ENCODE results near the gene SHLD1.

Gene SHLD1

GRCh38 chr20:5880326-5880725 lies 130.1 kb downstream of the SHLD1 start:
- Histone ChIP-seq H3K27me3 (ENCODE audit: insufficient read depth, low read length, poor library complexity) (peaks cover 14% of the 10 kb centered on the region), H3K4me2 (ENCODE audit: insufficient read depth, low read length) (no peak overlapping the region), H3K36me3 (ENCODE audit: insufficient read depth, low read length) (no peaks in the 10 kb centered on the region), H3K27ac (ENCODE audit: low read length) (no peak overlapping the region), H3K79me2 (ENCODE audit: insufficient read depth, low read length) (no peaks in the 10 kb centered on the region), H3K9me3 (ENCODE audit: insufficient read depth, low read length, severe bottlenecking) (no peaks in the 10 kb centered on the region), H3K4me3 (ENCODE audit: low read depth in 1 of 2, low read length in 2 of 2) (no peak overlapping the region), H4K20me1 (ENCODE audit: insufficient read depth, low read length) (no peaks in the 10 kb centered on the region), H2AFZ (ENCODE audit: low read depth, low read length) (no peak overlapping the region), H3K9ac (ENCODE audit: low read depth, low read length) (no peak overlapping the region), H3K4me1 (ENCODE audit: insufficient read depth, low read length) (no peaks in the 10 kb centered on the region)
- no peak for TF ChIP-seq EZH2 (IDR thresholded peaks at IDR 0.05; ENCODE audit: borderline replicate concordance, low read depth, low read length, severe bottlenecking)
- no peak for TF ChIP-seq CTCF (IDR thresholded peaks at IDR 0.05; ENCODE audit: borderline replicate concordance, extremely low read depth, low read length, poor library complexity, severe bottlenecking)
- DNase-seq (no peak), ATAC-seq (ENCODE audit: insufficient read depth, low read depth) (no peak)

DNA sequence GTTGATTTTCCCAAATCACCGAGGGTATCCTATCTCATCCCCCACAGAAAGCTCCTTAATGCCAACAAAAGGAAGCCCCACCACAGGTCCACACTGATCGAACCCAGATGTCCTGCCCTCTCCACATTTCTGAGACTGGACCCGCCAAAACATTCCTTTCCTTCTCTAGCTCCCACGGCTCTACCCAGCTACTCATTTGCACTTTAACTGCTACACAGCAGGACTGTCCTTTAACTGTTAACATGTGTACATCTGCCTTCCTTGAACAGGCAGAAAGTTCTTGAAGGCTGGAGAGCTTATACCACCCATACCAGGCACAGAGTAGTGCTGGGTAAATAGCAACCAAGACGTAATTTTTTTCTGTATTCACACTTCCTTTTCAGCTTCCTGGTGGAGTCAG lies 131.5 kb downstream of the SHLD1 start:
- H2AFZ ChIP-seq (ENCODE audit: low read depth, low read length) = no peak overlapping the region

GRCh38 chr20:5882166-5882565 lies 132.0 kb downstream of the SHLD1 start:
- no peak overlapping the region for H2AFZ ChIP-seq (ENCODE audit: low read depth, low read length)
- ATAC-seq (ENCODE audit: insufficient read depth, low read depth) (no peak), DNase-seq (no peak)
- no peaks in the 10 kb centered on the region for H4K20me1 ChIP-seq (ENCODE audit: insufficient read depth, low read length)
- no peaks in the 10 kb centered on the region for H3K79me2 ChIP-seq (ENCODE audit: insufficient read depth, low read length)
- H3K27me3 ChIP-seq (ENCODE audit: insufficient read depth, low read length, poor library complexity) = peaks cover 18% of the 10 kb centered on the region
- no peaks in the 10 kb centered on the region for H3K4me1 ChIP-seq (ENCODE audit: insufficient read depth, low read length)
- no peak overlapping the region for H3K4me3 ChIP-seq (ENCODE audit: low read depth in 1 of 2, low read length in 2 of 2)
- TF ChIP-seq CTCF (IDR thresholded peaks at IDR 0.05; ENCODE audit: borderline replicate concordance, extremely low read depth, low read length, poor library complexity, severe bottlenecking) = no peak
- no peak for TF ChIP-seq EZH2 (IDR thresholded peaks at IDR 0.05; ENCODE audit: borderline replicate concordance, low read depth, low read length, severe bottlenecking)
- no peak overlapping the region for H3K9ac ChIP-seq (ENCODE audit: low read depth, low read length)
- H3K36me3 ChIP-seq (ENCODE audit: insufficient read depth, low read length) = no peaks in the 10 kb centered on the region
- no peak overlapping the region for H3K4me2 ChIP-seq (ENCODE audit: insufficient read depth, low read length)
- H3K27ac ChIP-seq (ENCODE audit: low read length) = no peak overlapping the region
- H3K9me3 ChIP-seq (ENCODE audit: insufficient read depth, low read length, severe bottlenecking) = no peaks in the 10 kb centered on the region

More for the DNA sequence above, 131.5 kb downstream of the SHLD1 start:
- Histone ChIP-seq H3K4me1 (ENCODE audit: insufficient read depth, low read length) (no peaks in the 10 kb centered on the region), H4K20me1 (ENCODE audit: insufficient read depth, low read length) (no peaks in the 10 kb centered on the region), H3K9me3 (ENCODE audit: insufficient read depth, low read length, severe bottlenecking) (no peaks in the 10 kb centered on the region), H3K9ac (ENCODE audit: low read depth, low read length) (no peak overlapping the region), H3K4me2 (ENCODE audit: insufficient read depth, low read length) (no peak overlapping the region), H3K27me3 (ENCODE audit: insufficient read depth, low read length, poor library complexity) (peaks cover 16% of the 10 kb centered on the region), H3K36me3 (ENCODE audit: insufficient read depth, low read length) (no peaks in the 10 kb centered on the region), H3K79me2 (ENCODE audit: insufficient read depth, low read length) (no peaks in the 10 kb centered on the region), H3K27ac (ENCODE audit: low read length) (no peak overlapping the region), H3K4me3 (ENCODE audit: low read depth in 1 of 2, low read length in 2 of 2) (no peak overlapping the region)
- TF ChIP-seq CTCF (IDR thresholded peaks at IDR 0.05; ENCODE audit: borderline replicate concordance, extremely low read depth, low read length, poor library complexity, severe bottlenecking) (no peak), EZH2 (IDR thresholded peaks at IDR 0.05; ENCODE audit: borderline replicate concordance, low read depth, low read length, severe bottlenecking) (no peak)
- no peak for DNase-seq
- no peak for ATAC-seq (ENCODE audit: insufficient read depth, low read depth)

All from DND-41 (cell line).